ENCODE data around the gene MITF. TPM values are rescaled to one million over a fixed set of nuclear protein-coding genes. Genes with fewer than 3 reads are reported as not detected.

The MITF gene
- total RNA-seq, 4 donors from 2014 or later: 2.1 to 9.1 (median 4.7) TPM

GRCh38 chr3:69761896-69762767 lies 22.9 kb downstream of the MITF start:
- no peak for TF ChIP-seq CTCF (IDR thresholded peaks at IDR 0.05)
- TF ChIP-seq POLR2A (IDR thresholded peaks at IDR 0.05): no peak
- H3K36me3 ChIP-seq: no peaks in the 10 kb centered on the region
- H3K9me3 ChIP-seq: no peaks in the 10 kb centered on the region
- H3K27ac ChIP-seq: peak overlapping the region in 1 of 4 donors; percentile 57
- H3K4me3 ChIP-seq: no peak overlapping the region
- H3K4me1 ChIP-seq: peaks cover 0 to 14% (median 0%) of the 10 kb centered on the region in 4 donors
- no peak for DNase-seq
- H3K27me3 ChIP-seq: no peaks in the 10 kb centered on the region

GRCh38 chr3:69762768-69763229 lies 23.5 kb downstream of the MITF start:
- TF ChIP-seq CTCF (IDR thresholded peaks at IDR 0.05): no peak
- TF ChIP-seq POLR2A (IDR thresholded peaks at IDR 0.05): no peak
- H3K36me3 ChIP-seq: no peaks in the 10 kb centered on the region
- DNase-seq: no peak
- H3K4me3 ChIP-seq: no peak overlapping the region
- no peaks in the 10 kb centered on the region for H3K27me3 ChIP-seq
- H3K4me1 ChIP-seq: peaks cover 0 to 19% (median 0%) of the 10 kb centered on the region in 4 donors
- peak overlapping the region in 1 of 4 donors; percentile 57 for H3K27ac ChIP-seq
- no peaks in the 10 kb centered on the region for H3K9me3 ChIP-seq

- Histone ChIP-seq H3K4me3 (no peak overlapping the region), H3K9me3 (no peaks in the 10 kb centered on the region), H3K4me1 (peaks cover 0 to 19% (median 0%) of the 10 kb centered on the region in 4 donors), H3K36me3 (no peaks in the 10 kb centered on the region), H3K27me3 (no peaks in the 10 kb centered on the region), H3K27ac (peak overlapping the region in 1 of 4 donors; percentile 57)
- TF ChIP-seq CTCF (IDR thresholded peaks at IDR 0.05): no peak
- no peak for TF ChIP-seq POLR2A (IDR thresholded peaks at IDR 0.05)
- DNase-seq: no peak
Measured at GRCh38 chr3:69763458-69763857, 24.2 kb downstream of the MITF start.

- TF ChIP-seq POLR2A (IDR thresholded peaks at IDR 0.05) (no peak), CTCF (IDR thresholded peaks at IDR 0.05) (no peak)
- peak overlapping the region in 2 of 4 donors; percentile 20 to 57 for H3K27ac ChIP-seq
- no peaks in the 10 kb centered on the region for H3K36me3 ChIP-seq
- H3K9me3 ChIP-seq: no peaks in the 10 kb centered on the region
- no peaks in the 10 kb centered on the region for H3K27me3 ChIP-seq
- DNase-seq: no peak
- H3K4me1 ChIP-seq: peaks cover 0 to 19% (median 0%) of the 10 kb centered on the region in 4 donors
- H3K4me3 ChIP-seq: no peak overlapping the region
Measured at GRCh38 chr3:69764121-69764741, 25.0 kb downstream of the MITF start.

GRCh38 chr3:69764861-69765260 lies 25.6 kb downstream of the MITF start:
- peaks cover 0 to 19% (median 0%) of the 10 kb centered on the region in 4 donors for H3K4me1 ChIP-seq

More at GRCh38 chr3:69764861-69765260, 25.6 kb downstream of the MITF start:
- TF ChIP-seq CTCF (IDR thresholded peaks at IDR 0.05) (no peak), POLR2A (IDR thresholded peaks at IDR 0.05) (no peak)
- Histone ChIP-seq H3K27me3 (no peaks in the 10 kb centered on the region), H3K36me3 (no peaks in the 10 kb centered on the region), H3K9me3 (no peaks in the 10 kb centered on the region), H3K4me3 (no peak overlapping the region), H3K27ac (peak overlapping the region; percentile 10 to 57 (median 15))
- DNase-seq: no peak
